ENCODE results near the gene PLXNA4.

PLXNA4 gene

GRCh38 chr7:132383962-132384361, 192.3 kb downstream of the PLXNA4 start:
- no peak for DNase-seq

- DNase-seq = no peak
Observed at GRCh38 chr7:132381742-132382472, 194.4 kb downstream of the PLXNA4 start.

DNA sequence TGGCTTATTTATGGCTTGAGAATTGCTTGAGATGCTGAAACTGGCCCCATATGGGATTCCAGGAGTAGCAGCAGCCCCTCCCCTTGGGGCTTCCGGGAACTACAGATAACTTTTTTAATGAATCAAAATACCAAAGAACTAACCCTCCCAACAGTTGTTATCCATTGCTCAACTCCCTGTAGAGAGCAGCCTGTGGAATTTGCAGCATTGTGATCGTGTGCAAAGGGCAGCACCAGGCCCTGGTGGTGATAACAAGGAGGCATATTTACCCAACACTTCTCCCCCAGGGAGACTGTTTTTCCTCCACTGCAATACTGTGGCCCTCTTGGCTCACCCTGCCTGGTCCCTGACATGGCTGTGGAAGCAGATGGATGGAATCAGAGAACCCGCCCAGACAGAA, 196.2 kb downstream of the PLXNA4 start:
- DNase-seq = no peak

- no peak for DNase-seq
Observed at GRCh38 chr7:132379292-132379691, 197.0 kb downstream of the PLXNA4 start.

GRCh38 chr7:132377703-132378584, 198.3 kb downstream of the PLXNA4 start:
- DNase-seq = no peak

DNA sequence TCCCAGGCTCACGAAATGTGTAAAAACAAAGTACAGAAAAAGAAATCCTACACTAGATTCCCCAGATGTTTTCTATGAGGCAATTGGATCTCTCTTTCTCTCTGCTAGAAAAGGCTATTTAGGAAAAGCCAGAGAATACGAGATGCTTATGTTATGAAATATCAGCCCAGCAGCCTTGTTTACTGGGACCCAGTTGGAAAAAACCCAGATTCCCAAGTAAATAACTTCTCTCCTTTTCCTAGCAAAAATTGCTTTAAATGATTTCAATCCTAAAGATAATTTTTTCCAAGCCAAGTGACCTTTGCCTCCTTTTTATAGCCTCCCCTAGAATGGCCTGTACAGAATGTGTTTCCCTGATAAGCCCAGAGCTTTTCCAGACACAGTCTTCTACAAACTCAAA, 199.3 kb downstream of the PLXNA4 start:
- no peak for DNase-seq

GRCh38 chr7:132376361-132377013, 199.8 kb downstream of the PLXNA4 start:
- no peak for DNase-seq

- DNase-seq = no peak
Observed at GRCh38 chr7:132373879-132374278, 202.4 kb downstream of the PLXNA4 start.

DNA sequence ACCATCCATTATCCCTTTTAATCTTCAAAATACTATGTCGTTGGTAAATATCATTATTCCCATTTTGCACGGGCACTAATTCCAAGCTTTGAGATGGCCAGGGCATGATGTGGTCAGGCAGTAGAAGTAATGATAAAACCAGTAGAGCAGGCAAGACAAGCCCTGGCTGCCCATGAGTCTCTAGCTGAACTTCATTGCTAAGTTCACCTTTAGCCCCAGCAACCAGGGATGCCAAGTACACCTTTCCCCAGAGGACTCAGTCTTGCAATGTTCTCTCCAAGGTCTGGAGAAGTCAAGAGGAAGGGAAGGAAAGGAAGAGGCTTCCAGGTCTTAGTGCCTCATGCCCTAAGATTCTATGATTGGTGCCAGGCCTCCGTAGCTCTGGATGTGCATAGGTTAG, 203.2 kb downstream of the PLXNA4 start:
- DNase-seq = no peak

DNA sequence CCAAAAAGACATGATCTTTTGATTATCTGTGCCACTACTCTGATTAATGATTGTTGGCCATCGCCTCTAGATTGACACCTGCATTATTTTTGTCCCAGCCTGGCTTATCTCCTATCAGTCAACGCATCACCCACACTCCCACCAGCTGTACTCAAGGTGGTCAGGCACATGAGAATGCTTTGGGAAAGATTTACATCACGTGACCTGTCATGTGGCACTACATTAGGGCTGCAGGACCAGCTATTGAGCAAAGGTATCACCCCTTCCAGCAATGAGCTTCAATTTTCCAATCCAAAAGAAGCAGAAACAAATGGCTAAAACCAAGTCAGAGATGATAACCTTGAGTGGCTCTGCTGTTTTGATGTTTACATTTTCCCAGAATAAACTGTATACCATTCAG, 204.3 kb downstream of the PLXNA4 start:
- DNase-seq = no peak

DNA sequence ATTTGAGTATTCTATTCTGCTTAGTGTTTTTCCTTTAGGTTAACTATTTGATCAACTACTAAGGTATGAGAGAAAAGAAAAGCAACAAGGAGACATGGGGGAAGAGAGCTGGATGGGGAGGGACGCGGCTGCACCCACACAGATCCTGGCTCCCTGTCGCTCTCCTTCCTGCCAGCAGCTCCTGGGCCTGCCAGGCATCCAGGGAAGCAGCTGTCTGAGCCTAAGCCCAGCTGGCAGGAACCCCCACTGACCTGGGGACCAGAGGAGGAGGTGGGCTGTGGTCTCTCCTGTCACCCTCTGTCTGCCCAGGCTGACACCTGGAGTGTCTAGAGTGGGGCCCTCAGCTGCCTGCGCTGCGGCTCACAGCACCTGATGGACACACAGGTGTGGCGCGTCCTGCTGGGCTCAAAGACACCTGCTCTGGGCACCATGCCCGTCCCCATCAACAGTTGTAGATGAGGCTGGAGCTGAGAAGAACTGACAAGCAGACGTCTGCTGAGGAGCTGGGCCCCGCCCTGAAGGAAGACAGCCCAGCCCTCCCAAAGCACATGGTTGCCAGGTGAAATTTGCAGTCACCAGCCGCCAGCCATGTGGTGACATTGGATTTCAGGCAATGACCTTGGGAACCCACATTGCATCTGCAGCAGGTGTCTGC, 207.9 kb downstream of the PLXNA4 start:
- no peak for DNase-seq

DNA sequence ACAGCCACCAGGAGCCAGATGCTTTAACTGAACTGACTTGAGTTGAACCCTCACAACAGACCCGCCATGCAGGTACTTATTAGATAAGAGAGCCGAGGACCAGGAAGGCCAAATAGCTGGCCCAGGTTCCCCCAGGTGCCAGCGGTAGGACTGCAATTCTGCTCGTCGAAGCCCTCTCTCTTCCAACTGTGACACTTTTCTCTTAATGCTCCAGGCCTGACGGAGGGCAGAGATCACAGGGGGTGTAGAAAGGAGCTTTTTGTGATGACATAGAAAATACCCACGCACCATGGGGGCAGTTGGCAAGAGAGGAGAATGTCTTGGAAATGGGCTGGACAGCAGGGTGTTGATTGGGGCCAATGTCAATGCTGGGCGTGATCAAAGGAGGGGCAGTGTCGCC, 208.5 kb downstream of the PLXNA4 start:
- no peak for DNase-seq

- no peak for DNase-seq
Observed at GRCh38 chr7:132367004-132367403, 209.3 kb downstream of the PLXNA4 start.

DNA sequence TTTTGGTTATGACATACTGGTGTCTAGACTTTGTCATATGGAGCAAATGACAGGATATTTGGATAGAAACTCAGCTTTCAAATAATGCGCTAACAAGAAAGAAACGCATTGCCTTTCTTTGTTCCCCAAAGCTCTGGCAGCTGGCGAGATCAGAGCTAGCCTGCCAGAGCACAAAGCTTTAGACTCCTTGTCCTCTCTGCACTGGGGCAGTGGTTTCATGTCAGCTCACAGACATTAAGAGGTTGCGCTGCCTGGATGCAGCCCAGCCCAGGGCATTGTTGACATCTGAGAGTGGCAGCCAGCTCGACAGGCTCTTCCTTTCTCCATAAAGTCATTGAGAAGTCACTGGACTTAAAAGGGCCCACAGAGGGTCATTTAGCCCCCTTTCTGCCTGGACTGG, 212.0 kb downstream of the PLXNA4 start:
- DNase-seq = no peak

GRCh38 chr7:132362059-132362458, 214.2 kb downstream of the PLXNA4 start:
- no peak for DNase-seq

DNA sequence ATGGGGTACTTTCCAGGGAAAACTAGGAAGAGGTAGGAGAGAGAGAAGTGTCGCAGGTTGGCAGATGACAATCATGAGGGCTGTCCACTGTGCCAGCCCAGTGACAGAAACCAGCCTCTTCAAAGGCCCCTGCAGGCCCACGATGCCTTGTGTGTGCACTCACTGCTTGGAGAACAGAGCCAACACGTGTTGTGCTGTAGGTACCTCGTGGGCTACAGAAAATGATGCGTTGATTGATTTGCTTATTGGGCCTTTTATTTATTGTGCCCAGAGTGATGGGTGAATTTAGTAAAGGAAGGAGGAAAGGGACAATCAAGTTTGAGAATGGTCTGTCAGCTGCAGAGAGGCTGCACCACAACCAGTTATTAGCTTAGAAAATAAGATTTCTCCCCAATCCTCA, 215.1 kb downstream of the PLXNA4 start:
- no peak for DNase-seq

GRCh38 chr7:132359743-132360142, 216.5 kb downstream of the PLXNA4 start:
- no peak for DNase-seq

GRCh38 chr7:132355048-132355447, 221.2 kb downstream of the PLXNA4 start:
- no peak for DNase-seq

DNA sequence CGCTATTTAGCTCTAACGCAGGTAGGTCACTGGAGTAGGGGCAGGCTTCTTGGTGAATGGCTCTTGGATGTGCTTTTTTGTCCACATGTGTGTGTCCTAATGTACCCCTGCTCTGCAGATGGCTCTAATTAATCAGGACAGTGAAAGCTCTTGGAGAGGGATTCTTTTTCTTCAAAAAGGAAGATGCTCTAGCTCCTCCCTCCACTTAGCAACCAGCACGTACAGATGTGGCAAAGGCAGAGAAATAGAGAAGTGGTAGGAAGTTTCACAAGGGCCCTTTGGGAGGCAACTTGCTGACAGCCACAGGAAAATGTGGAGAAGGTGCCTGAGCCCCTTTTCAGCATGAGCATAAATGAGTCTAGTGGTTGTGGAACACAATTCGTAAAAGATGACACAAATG, 221.7 kb downstream of the PLXNA4 start:
- no peak for DNase-seq

- DNase-seq = no peak
Observed at GRCh38 chr7:132353936-132354335, 222.3 kb downstream of the PLXNA4 start.

GRCh38 chr7:132352800-132353199, 223.5 kb downstream of the PLXNA4 start:
- DNase-seq = no peak

GRCh38 chr7:132351954-132352499, 224.2 kb downstream of the PLXNA4 start:
- no peak for DNase-seq

GRCh38 chr7:132350741-132351140, 225.5 kb downstream of the PLXNA4 start:
- no peak for DNase-seq

Measured in NCI-H1930 (cell line).